NCI-H2171 (cell line): Measurements from ENCODE around the gene ROR2.

Source experiments
- DNase-seq: peaks from one replicate; lab custom pipeline; 2025; lab: John Stamatoyannopoulos, UW

ROR2 gene

DNA sequence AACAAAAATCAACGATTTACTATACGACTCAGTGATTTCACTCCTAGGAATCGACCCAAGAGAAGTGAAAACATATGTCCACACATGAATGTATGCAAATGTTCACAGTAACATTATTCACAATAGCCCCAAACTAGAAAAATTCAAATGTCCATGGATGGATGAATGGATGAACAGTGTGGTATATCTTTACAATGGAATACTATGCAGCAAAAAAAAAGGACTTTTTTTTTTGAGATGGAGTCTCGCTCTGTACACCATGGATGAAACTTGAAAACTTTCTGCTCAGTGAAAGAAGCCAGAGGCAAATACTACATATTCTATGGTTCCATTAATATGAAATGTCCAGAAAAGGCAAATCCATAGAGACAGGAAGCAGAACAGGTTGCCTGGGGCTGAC, 233.8 kb downstream of the ROR2 start:
- no peak for DNase-seq

DNA sequence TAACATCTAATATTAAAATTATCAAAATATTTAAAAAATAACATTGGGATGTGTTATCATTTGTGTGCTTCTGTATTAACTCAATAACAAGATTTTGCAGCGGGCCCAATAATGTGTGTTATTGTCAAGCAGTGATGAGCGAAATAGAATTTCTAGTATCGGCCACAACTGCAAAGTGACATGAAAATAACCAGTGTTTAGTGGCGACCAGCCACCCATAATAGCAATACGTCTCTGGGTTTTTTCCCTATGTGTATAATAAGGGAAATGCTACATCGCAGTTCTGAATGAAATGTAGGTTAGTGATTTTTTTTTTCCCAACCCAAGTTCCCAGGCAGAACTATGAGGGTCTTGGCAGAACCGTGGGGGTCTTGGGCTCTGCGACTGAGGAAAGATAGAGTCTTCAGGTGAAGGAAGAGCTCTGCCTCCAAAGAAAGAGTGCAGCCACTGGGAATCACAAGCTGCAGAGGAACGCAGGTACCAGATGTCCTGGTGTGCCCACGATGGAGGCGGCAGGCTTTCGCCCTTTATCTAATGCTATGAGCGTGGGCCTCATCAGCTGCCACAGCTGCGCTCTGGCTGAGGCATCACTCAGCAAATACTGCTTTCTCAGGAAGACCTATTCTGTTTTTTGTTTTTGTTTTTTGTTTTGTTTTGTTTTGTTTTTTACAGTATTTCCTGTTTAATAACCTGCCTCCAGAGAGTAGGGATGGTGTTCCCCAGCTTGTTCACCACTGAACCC, 235.0 kb downstream of the ROR2 start:
- no peak for DNase-seq

DNA sequence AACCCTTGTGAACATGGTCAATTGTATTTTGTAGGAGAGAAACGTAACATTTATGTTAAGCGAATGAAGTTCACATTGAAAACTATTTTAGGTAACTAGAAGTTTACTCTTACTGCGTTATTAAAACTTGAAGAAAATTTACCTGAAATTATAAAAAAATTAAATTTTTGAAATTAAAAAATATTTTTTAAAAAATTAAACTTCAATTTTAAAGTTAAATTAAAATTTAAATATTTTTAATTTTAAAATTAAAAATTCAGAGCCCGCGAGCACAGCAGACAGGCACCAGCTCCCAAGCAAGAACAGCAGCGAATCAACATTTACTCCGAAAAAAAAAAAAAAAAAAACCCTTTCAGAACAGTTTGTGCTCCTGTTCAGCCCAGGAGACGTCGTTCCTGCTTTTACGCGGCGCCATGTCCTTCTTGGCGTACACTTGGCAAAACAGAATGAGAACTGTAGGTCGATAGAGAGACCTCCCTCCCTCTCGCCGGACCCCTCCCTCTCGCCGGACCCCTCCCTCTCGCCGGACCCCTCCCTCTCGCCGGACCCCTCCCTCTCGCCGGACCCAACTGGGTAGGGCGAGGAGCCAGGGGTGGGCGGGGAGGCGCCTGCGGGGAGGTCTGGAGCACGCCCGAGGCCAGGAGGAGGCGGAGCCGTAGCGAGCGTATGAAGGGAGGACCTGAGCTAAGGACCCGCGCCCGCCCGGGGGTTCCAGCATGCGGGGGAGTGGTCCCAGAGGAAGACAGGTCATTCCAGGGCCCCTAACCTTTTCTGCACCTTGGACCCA, 235.8 kb downstream of the ROR2 start:
- peak; percentile 77 for DNase-seq

DNA sequence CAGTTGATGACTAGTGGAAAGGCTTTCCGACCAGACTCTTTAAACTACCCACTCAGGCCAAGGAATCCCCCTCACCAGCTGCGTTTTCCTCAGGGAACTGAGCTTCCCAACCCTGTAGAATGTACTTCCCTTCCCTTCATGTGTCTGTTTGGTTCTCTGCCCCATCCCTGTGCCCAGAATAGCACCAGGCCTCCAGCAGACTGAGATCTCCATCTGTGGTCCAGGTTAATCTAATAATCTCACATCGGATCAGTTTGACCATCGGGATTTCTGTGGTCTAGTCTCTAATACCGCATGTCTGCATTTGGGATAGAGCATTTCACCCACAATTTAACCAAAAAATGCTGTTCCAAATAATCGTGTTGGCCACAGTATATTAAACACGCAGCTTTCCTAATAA, 237.2 kb downstream of the ROR2 start:
- no peak for DNase-seq

DNA sequence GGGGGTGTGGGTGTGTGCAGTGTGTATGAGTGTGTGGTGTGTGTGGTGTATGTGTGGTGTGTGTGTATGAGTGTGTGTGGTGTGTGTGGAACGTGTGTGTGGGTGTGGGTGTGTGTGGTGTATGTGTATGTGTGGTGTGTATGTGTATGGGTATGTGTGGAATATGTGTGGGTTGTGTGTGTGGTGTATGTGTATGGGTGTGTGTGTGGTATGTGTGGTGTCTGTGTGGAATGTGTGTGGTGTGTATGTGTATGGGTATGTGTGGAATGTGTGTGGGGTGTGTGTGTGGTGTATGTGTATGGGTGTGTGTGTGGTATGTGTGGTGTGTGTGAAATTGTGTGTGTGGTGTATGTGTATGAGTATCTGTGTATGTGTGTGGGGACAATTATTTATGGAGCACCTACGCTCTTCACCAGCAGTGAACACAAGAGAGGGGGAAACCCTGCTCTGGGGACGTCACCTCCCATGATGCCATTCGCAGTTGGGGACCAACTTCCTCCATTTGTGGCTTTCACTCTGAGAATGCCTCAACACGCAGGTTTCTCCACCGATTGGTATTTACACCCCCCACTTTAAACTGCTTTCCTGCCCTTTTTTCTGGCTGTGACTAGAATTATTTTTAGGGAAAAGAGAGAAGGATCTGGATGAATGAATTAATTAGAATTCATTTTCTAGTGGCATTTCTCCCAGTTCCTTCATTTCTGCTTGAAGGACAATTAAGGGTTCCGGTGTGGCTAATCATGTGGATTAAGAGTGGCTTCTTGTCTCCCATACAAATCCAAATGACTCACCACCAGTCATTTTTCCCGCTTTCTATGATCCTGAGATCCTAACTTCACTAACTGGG, 238.1 kb downstream of the ROR2 start:
- DNase-seq, result no peak

DNA sequence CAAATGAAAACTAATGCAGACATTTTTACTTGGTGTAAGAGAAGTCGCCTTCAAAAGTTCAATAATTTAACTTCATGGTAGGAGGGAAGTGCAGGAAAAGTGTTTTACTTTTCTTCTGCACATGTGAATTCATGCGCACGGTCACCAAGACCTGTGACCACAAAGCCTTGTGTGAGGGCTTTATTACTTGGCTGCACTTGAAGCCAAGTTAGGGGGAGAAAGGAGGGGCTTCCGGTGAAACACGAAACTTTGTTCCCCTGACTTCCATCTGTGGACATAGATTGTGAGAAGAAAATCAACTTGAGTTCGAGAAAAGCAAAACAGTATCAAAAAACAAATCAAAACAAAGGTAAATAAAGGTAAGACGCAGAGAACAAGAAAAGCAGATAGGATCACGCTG, 239.9 kb downstream of the ROR2 start:
- no peak for DNase-seq

DNA sequence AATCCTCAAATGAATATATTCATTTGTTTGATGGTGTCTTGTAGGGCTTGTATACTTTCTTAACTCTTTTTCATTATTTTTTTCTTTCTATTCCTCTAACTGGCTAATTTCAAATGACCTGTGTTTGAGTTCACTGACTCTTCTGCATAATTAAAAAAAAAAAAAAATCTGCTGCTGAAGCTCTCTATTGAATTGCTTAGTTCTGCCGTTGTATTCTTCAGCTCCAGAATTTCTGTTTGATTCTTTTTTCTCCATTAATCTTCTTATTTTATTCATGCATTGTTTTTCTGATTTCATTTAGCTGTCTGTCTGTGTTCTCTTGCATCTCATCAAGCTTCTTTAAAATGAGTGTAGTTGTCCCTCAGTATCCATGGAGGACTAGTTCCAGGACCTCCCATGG, 244.6 kb downstream of the ROR2 start:
- no peak for DNase-seq

DNA sequence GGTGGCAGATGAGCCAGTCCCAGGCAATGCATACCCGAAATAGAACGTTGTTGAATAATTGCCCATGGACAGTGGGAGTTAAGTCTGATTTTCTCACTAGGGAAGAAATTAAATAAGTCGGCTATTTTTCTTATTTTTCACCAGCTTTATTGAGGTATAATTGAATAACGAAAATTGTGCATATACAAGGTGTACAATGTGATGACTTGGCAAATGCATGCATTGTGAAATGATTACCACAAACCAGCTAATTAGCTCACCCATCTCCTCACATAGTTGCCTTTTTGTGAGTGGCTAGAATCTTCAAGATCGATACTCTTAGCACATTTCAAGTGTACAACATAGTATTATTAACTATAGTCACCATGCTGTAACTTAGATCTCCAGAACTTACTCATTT, 249.6 kb downstream of the ROR2 start:
- no peak for DNase-seq

DNA sequence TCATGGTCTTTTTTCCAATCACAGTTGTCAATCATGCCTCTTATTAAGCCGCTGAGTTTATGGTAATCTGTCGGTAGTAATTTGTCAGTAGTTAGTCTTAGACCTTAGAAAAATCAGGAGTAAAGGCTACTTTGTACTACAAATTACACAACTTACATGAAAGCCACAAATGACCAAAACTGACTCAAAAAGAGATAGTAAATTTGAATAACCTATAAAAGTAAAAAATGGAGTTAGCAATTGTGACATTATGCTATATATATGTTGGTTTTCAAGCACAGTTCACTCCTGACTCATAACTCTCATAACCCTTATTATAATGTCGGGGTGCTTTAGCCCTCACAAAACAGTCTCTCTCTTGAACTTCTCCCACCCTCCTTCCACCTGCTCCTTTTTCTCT, 251.8 kb downstream of the ROR2 start:
- DNase-seq, result no peak

DNA sequence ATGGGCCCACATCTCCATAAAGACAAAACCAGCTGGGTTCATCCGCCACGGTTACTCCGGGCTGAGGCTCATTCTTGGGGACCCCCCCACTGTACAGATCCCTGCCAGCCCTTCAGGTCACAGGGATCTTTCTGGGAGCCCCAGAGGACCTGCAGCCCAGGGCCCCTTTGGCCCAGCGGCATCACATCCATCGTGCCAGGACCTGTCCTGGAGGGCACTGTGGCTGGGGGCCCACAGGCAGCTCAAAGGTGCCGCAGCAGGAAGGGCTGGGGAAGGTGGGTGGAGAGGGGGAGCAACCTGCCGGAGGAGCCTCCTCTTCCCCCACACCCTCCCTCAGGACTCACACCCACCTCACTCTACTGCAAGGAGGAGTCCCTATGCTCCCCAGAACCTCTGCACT, 252.8 kb downstream of the ROR2 start:
- DNase-seq, result no peak

DNA sequence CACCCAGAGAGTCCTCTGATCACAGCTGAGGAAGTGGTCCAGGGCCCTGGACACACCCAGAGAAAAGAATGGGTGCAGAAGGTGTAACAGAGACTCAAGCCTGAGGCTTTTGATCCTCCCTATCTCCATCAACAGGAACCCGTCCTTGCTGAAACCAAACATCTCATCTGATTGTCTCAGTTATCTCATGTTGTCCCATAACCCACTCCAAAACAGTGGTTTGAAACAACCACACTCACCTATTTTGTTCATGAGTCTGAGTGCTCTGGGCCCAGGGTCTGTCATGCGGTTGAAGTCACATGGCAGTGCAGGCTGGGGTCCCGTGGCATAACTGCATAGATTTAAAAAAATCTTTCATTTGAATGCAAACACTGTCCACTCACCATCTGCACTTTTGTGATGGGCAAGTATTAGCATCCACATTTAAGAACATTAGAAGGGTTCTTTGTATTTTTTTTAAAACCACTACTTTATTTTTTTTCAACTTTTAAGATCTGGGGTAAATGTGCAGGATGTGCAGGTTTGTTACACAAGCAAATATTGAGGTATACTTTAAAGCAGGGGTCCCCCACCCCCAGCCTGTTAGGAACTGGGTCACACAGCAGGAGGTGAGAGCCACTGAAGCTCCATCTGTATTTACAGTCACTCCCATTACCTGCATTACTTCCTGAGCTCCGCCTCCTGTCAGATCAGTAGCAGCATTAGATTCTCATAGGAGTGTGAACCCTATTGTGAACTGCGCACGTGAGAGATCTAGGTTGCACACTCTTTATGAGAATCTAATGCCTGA, 255.8 kb downstream of the ROR2 start:
- DNase-seq, result no peak

DNA sequence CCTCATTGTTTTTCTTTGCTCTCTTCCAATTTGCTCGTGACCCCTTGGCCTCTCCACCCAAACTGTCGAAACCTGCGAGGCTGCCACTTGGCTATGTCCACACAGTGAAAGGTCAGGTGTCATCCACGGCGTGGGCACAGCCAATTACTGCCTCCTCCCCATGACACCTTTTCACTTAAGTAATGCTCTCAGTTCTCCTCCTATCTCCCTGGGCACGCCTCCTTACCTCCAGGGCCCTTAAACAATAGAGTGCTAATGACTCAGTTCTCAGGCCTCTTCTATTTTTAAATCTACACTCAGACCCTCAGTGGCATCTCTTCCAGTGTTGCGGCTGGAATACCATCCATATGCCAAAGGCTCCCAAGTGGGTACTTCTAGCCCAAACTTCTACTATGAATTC, 256.8 kb downstream of the ROR2 start:
- no peak for DNase-seq

DNA sequence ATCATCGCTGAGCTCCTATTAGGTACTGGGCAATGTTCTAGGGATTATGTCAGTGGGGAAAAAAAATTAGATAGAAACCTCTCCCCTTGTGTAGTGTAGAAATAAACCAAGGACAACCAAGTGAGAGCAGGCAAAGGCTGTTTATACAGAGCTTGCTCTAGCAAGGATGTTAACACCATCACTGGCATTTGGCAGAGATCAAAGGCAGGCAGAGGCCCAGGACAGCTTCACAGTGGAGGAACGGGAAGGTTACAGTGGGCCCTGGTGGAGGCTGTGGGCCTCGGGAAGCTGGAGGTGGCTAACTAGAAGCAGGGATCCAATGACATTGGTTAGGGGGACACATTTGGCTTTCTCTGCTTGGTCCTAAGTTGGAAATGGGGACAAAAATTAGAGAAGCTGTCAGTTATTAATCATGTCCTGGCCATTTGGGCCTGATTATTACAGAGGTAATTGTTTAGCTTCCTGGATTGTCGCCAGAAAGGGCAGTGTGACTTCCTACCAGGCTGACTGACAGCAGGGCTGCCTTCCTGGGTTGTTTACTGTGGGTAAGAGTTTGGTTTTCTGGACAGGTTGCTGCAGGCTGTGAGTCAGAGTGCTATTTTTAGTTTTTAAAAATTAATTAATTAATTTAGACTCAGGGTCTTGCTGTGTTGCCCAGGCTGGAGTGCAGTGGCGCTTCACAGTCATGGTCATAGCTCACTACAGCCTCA, 259.3 kb downstream of the ROR2 start:
- DNase-seq, result no peak

DNA sequence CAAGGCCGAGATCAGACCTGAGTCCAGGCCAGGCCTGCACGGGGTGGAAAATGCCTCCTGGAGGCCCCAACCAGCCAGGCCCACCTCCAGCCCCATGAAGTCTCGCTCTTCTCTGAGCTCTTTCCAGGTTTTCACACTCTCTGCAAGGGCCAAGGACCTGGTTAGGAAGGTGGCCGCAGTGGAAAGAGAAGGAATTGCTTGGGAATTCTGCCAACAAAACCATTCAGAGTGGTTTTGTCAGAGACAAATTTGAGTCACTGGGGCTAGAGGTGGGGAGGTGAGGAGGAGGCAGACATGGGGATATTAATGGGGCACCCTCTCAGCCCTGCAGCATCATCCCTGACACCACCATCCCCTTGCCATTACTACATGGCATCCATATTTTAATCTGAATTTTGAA, 261.0 kb downstream of the ROR2 start:
- DNase-seq, result no peak

DNA sequence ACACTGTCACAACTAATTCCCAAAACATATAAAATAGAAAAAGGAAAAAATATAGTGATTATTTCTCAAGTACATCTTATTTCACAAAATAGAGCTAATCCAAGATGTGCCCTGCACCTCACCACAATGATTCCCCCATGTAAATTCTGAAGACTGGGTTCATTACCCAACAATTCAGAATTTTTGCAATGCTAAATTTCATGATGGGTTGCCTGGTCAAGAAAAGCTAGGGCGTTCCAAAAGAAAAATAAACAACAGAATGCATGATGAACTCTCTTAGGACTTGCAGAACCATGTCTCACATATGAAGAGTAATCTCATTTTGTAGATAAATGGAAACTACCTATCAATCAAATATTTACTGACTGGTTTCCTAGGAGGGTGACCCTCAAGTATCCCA, 266.8 kb downstream of the ROR2 start:
- DNase-seq, result no peak

DNA sequence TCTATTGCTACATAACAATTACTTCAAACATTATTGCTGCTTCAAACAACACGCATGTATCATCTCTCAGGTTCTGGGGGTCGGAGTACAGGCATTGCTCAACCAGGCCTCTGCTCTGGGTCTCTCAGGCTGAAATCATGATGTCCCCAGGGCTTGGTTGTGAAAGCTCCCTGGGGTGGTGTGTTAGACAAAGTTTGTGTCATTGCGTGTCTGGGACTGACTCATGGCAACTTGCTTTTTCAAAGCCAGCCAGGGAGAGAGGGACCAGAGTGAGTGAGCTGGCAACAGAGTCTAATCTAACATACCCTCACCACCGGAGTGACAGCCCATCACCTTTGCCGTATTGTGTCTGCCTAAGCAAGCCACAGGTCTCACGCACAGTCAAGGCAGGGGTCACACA, 267.2 kb downstream of the ROR2 start:
- no peak for DNase-seq

DNA sequence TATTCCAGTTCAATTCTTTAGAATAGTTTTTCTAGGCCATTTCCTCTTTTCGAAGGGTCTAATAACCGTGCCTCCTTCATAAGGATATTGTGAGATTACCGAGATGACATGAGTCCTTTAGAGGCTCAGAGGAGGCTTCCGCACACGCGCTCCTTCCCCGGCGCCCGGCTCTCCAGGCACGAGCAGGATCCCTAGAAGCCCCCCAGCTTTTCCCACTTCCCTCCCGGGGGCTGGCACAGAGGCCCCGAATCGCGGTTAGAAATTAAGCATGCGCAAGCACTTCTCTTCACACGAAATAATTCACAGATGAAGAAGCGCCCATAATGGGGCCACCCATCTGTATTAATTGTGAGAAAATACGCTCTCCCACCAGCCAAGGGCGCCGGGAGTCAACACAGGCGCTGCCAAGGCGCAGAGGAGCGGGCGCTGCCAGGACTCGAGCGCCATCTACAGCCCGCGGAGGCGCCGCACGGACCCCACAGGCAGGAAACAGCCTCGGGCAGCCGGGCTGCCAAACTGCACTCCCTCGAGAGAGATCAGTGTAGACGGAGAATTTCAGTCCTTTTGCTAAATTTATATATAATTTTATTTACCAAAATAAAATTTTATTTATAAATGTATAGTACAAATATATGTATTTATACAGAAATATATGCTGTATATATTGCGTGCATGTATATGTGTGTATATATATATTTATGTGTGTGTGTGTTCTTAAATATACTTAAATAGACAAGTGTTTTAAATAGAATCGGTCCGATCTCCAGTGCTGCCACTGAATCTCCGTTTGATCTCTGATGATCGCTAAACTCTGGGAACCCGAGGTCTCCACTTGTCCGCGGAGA, 268.3 kb downstream of the ROR2 start:
- DNase-seq, result no peak

DNA sequence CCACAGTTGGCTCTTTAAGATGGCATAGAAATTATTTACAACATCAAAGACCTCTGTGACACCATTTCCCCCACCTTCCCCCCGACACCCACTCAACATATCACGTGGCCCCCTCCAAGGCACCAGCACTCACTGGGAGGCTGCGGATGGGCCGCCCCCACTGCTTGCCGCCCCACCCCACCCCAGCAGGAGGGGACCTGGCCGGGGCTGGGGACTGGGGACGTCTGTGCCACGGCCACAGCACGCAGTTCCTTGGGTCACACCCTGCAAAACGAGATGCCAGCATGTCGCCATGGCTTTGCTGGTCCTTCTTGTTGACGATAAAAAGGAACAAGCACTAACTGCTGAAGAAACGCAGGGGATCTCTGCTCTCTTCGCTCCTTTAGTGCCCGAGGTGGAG, 269.0 kb downstream of the ROR2 start:
- no peak for DNase-seq

DNA sequence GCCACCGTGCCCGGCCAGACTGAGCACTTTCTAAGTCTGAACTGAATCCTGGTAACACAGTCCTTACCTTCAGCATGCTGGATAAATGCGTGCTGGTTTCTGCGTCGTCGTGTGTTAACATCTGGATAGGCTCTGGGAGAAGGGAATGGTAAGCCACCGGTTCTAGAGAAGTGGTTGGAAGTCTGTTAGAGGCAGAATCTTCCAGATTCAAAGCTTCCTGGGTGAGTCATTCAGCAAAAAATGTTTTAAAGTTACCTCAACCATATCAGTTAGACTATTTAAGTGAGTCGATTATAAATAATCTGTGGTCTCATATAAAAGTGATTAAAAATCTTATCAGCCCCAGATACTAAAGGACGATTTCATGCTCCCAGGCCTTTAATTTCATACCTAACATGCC, 269.9 kb downstream of the ROR2 start:
- no peak for DNase-seq

DNA sequence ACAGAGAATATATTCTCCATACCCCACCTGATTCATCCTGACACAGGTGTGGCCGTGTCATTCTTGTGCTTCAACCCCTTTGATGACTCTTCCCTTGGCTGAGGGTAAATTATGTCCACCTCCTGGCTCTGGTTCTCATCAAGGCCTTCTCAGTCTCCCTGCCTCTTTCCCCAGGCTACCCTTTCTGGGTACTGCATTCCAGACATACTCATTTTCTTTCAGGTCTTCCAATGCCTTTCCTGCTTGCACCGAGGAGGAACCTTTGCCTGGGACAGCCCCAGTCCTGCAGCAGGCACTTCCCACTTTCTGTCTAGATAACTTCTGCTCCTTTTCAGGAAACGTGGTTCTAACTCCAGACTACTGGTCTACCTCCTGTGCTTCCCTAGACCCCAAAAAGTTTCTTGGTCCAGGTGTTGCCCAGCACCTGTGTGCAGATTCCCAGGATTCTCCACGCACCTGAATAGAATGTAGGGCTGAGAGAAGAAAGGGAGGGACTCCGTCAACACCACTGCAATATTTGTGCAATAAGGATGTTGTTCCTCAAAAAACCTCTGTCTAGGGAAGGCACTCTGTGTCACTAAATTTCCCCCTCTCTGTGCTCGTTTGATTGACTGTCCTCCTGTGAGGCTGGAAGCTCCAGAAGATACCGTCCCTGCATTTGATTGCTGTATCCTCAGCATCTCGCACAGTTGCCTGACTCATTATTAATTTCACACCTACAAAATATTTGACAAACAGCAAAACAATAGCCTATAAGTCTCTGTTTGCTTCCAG, 271.0 kb downstream of the ROR2 start:
- DNase-seq, result no peak
